ENCODE measurements around the gene NYNRIN.

NYNRIN gene

GRCh38 chr14:24461336-24461735 lies 62.5 kb downstream of the NYNRIN start:
- no peak for DNase-seq (ENCODE audit: low read depth, low spot score)
- no peak overlapping the region for H3K27ac ChIP-seq (ENCODE audit: low read length)
- H3K36me3 ChIP-seq (ENCODE audit: control insufficient read depth, insufficient read depth, low read length), result no peaks in the 10 kb centered on the region

GRCh38 chr14:24463017-24463883 lies 64.4 kb downstream of the NYNRIN start:
- Histone ChIP-seq H3K9me3 (ENCODE audit: control insufficient read depth, insufficient read depth, low read length) (no peaks in the 10 kb centered on the region), H3K27ac (ENCODE audit: low read length) (no peak overlapping the region), H3K27me3 (ENCODE audit: control insufficient read depth, insufficient read depth, low read length) (no peaks in the 10 kb centered on the region), H3K4me1 (ENCODE audit: control insufficient read depth, insufficient read depth, low read length) (no peaks in the 10 kb centered on the region), H3K4me3 (ENCODE audit: low read length) (no peak overlapping the region), H3K36me3 (ENCODE audit: control insufficient read depth, insufficient read depth, low read length) (no peaks in the 10 kb centered on the region)
- WGBS (ENCODE audit: insufficient coverage, insufficient read length), result no CpG with 5 or more reads among the region's 5 CpGs
- no peak for DNase-seq (ENCODE audit: low read depth, low spot score)

More at GRCh38 chr14:24461336-24461735, 62.5 kb downstream of the NYNRIN start:
- Histone ChIP-seq H3K27me3 (ENCODE audit: control insufficient read depth, insufficient read depth, low read length) (no peaks in the 10 kb centered on the region), H3K4me3 (ENCODE audit: low read length) (no peak overlapping the region), H3K4me1 (ENCODE audit: control insufficient read depth, insufficient read depth, low read length) (no peaks in the 10 kb centered on the region), H3K9me3 (ENCODE audit: control insufficient read depth, insufficient read depth, low read length) (no peaks in the 10 kb centered on the region)

- DNase-seq (ENCODE audit: low read depth, low spot score), result no peak
- no peak overlapping the region for H3K27ac ChIP-seq (ENCODE audit: low read length)
- no peaks in the 10 kb centered on the region for H3K9me3 ChIP-seq (ENCODE audit: control insufficient read depth, insufficient read depth, low read length)
- no peaks in the 10 kb centered on the region for H3K4me1 ChIP-seq (ENCODE audit: control insufficient read depth, insufficient read depth, low read length)
- H3K36me3 ChIP-seq (ENCODE audit: control insufficient read depth, insufficient read depth, low read length), result no peaks in the 10 kb centered on the region
- WGBS (ENCODE audit: insufficient coverage, insufficient read length), result no CpG with 5 or more reads among the region's 4 CpGs
- H3K27me3 ChIP-seq (ENCODE audit: control insufficient read depth, insufficient read depth, low read length), result no peaks in the 10 kb centered on the region
- no peak overlapping the region for H3K4me3 ChIP-seq (ENCODE audit: low read length)
These were observed 65.3 kb downstream of the NYNRIN start for GRCh38 chr14:24463884-24464785.

DNA sequence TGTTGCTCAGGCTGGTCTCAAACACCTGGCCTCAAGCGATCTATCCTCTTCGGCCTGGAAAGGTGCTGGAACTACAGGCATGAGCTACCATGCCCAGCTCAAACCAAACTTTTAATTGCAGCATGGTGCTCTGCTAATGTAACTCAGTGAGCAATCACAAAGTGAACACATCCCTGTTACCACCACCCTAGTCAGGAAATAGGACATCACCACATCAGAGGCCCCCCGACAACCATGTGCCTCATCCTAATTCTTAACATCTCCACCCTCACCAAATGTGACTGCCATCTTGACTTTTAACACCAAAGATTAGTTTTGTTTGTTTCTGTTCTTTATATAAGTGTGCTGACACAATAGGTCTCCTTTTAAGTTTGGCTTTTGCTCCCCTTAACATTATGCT lies 66.6 kb downstream of the NYNRIN start:
- Histone ChIP-seq H3K4me1 (ENCODE audit: control insufficient read depth, insufficient read depth, low read length) (no peaks in the 10 kb centered on the region), H3K9me3 (ENCODE audit: control insufficient read depth, insufficient read depth, low read length) (no peaks in the 10 kb centered on the region), H3K4me3 (ENCODE audit: low read length) (no peak overlapping the region), H3K36me3 (ENCODE audit: control insufficient read depth, insufficient read depth, low read length) (no peaks in the 10 kb centered on the region), H3K27ac (ENCODE audit: low read length) (no peak overlapping the region), H3K27me3 (ENCODE audit: control insufficient read depth, insufficient read depth, low read length) (no peaks in the 10 kb centered on the region)
- DNase-seq (ENCODE audit: low read depth, low spot score), result no peak
- no CpG with 5 or more reads among the region's 3 CpGs for WGBS (ENCODE audit: insufficient coverage, insufficient read length)

- H3K4me3 ChIP-seq (ENCODE audit: low read length), result no peak overlapping the region
- DNase-seq (ENCODE audit: low read depth, low spot score), result no peak
These were observed 67.0 kb downstream of the NYNRIN start for GRCh38 chr14:24465805-24466204.

More at GRCh38 chr14:24465805-24466204, 67.0 kb downstream of the NYNRIN start:
- WGBS (ENCODE audit: insufficient coverage, insufficient read length), result no CpG with 5 or more reads among the region's 3 CpGs
- Histone ChIP-seq H3K9me3 (ENCODE audit: control insufficient read depth, insufficient read depth, low read length) (no peaks in the 10 kb centered on the region), H3K27ac (ENCODE audit: low read length) (no peak overlapping the region), H3K27me3 (ENCODE audit: control insufficient read depth, insufficient read depth, low read length) (no peaks in the 10 kb centered on the region), H3K36me3 (ENCODE audit: control insufficient read depth, insufficient read depth, low read length) (no peaks in the 10 kb centered on the region), H3K4me1 (ENCODE audit: control insufficient read depth, insufficient read depth, low read length) (no peaks in the 10 kb centered on the region)

All from iPS DF 6.9 (cell line).